ENCODE measurements around the gene TJP1.

The TJP1 gene

DNA sequence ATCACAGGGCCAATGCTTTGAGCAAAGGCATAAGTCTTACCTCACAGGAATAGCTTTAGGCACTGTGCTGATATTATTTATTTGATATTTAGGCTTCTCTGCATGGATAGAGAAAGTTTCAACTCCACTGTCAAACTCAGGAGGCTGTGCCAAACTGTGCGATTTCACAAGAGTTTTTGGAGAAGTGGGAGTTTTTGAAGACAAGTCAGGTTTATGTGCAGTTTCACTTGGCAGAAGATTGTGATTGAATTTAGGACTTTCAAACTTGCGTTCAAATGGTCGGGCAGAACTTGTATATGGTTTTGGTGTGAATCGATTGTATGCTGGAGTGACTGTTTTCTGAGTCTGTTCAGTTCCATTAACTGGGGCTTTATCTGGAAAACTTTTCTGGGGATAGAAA, 113.7 kb downstream of the TJP1 start:
- no peak for DNase-seq (ENCODE audit: low read depth)
- TF ChIP-seq, protein P1, sequence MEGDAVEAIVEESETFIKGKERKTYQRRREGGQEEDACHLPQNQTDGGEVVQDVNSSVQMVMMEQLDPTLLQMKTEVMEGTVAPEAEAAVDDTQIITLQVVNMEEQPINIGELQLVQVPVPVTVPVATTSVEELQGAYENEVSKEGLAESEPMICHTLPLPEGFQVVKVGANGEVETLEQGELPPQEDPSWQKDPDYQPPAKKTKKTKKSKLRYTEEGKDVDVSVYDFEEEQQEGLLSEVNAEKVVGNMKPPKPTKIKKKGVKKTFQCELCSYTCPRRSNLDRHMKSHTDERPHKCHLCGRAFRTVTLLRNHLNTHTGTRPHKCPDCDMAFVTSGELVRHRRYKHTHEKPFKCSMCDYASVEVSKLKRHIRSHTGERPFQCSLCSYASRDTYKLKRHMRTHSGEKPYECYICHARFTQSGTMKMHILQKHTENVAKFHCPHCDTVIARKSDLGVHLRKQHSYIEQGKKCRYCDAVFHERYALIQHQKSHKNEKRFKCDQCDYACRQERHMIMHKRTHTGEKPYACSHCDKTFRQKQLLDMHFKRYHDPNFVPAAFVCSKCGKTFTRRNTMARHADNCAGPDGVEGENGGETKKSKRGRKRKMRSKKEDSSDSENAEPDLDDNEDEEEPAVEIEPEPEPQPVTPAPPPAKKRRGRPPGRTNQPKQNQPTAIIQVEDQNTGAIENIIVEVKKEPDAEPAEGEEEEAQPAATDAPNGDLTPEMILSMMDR (IDR thresholded peaks at IDR 0.05; ENCODE audit: low read depth, low read length, missing control alignments): no peak
- no peak overlapping the region for H3K4me3 ChIP-seq (ENCODE audit: low read depth, low read length)

DNA sequence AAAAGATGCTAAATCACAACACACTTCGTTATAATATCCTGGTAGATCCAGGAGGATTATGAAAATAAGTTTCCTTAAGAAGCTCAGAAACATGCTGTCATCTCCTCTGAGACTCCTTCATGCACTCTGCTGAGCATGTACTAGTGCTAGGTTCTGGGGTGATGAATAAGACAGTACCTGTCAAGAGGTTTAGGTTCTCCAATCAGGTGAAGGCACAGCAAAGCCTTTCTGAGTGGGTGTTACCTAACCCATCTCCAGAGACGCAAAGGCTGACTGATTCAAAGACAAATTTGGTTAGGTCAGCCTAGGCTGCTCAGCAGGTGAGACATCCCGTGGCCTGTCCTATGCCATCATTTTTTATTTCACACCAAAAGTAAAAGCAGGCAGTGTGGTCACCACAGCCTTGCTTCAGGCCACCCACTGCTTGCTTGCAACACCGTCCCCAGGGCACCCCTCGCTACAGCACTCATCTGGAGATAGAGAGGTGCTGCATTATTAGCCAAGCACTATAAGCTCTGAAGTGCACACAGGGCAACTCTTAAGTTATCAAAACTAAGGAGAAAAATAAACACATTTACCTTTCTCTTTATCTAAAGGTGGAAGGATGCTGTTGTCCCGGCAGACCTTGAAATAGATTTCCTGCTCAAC, 117.2 kb downstream of the TJP1 start:
- no peak overlapping the region for H3K4me3 ChIP-seq (ENCODE audit: low read depth, low read length)
- TF ChIP-seq, protein P1 (IDR thresholded peaks at IDR 0.05; ENCODE audit: low read depth, low read length, missing control alignments): no peak
- DNase-seq (ENCODE audit: low read depth): no peak

DNA sequence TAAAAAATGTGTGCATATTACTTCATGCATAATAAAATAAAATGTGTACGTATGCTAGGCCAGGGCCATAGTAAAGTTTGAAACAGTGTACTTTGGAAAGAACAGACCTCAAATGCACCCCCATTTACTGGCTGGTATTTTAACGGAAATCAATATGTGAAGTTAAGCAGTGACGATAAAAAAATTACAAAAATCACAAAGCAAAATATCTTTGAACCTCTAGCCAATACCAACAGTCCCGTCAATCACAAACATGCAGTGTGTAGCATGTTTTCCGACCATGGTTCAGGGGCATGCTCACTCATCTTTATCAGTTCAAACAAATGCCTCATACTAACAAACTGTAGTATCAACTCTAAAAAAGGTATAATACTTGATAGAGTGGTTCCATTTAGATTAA, 121.1 kb downstream of the TJP1 start:
- TF ChIP-seq, protein P1 (IDR thresholded peaks at IDR 0.05; ENCODE audit: low read depth, low read length, missing control alignments): no peak
- no peak for DNase-seq (ENCODE audit: low read depth)
- H3K4me3 ChIP-seq (ENCODE audit: low read depth, low read length): no peak overlapping the region

DNA sequence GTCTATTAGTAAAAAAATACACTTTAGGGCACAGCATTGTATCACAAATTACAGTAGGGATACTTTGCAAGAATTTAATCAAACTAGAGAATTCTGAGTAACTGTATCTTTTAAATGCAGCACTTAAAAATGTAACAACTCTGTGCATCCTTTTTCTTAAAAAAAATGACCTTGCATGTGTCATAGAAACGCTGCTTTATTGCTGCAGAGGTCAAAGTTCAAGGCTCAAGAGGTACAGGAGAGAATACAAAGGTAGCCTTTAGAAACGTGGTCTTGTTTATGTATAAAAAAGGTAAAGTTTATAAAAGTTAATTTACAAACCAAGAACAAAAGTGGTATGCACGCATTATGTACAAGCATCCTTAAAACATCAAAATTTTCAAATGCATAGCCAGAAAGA, 122.0 kb downstream of the TJP1 start:
- TF ChIP-seq, protein P1 (IDR thresholded peaks at IDR 0.05; ENCODE audit: low read depth, low read length, missing control alignments): no peak
- DNase-seq (ENCODE audit: low read depth): no peak
- no peak overlapping the region for H3K4me3 ChIP-seq (ENCODE audit: low read depth, low read length)

DNA sequence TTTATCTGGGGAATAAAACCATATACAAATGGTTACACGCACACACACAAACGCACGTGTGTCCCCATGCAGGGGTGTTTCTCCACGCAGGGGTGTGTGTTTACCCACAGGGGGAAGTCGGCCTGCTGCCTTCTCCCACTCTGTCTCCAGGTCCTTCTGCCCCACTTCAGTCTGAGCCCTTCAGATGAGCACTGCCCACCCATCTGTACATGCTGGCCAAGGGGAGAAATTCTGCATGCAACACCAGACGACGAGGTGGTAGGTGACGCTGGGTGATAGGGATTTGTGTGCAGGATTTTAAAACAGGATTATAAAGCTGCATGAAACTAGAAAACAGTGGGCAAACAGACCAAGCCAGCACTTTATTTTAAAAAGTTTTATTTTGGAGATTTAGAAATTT, 122.5 kb downstream of the TJP1 start:
- TF ChIP-seq, protein P1 (IDR thresholded peaks at IDR 0.05; ENCODE audit: low read depth, low read length, missing control alignments): no peak
- no peak overlapping the region for H3K4me3 ChIP-seq (ENCODE audit: low read depth, low read length)
- no peak for DNase-seq (ENCODE audit: low read depth)

DNA sequence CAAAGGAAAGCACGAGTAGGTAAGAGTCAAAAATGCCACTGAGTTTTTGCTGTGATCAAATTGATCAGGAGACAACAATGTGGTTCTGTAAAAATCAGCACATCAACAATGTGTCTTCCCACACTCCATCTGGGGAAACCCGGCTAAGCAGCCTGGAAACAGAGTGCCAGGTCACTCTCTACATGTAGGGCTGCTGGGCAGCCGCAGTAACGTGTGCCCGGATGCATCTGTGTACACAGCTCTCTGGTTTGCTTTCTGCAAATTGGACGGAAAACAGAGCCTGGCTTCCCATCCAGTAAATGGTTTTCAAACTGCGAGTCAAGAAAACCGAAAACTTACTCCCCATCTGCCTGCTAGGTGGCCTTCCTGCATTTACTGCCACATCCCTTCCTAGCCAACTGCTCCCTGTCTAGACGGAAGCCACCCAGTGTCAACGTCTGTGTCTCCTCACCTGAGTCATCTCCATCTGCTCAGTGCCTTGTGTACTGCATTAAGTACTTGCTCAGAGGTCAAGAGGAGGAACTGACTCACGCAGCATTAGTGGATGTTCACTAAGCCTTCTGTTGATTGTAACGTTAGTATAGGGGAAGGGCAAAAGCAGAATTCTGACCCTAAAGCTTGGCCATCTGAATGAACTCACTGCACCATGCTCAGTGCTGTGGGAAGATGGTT, 124.1 kb downstream of the TJP1 start:
- DNase-seq (ENCODE audit: low read depth): no peak
- TF ChIP-seq, protein P1 (IDR thresholded peaks at IDR 0.05; ENCODE audit: low read depth, low read length, missing control alignments): no peak

More for the DNA sequence above, 124.1 kb downstream of the TJP1 start:
- no peak overlapping the region for H3K4me3 ChIP-seq (ENCODE audit: low read depth, low read length)
